22Rv1 (cell line): Measurements from ENCODE around the gene SYMPK.
"Not testable (repeated sequence)": the region's sequence is repeated elsewhere in the genome, so short reads cannot be mapped to it uniquely, and the experiment has no call there.

Source experiments
- H3K27ac ChIP-seq: fragments of 450-650 bp; 2 replicates; pipeline ENCODE4 v1.5.1; 2017
- ZFX ChIP-seq: fragments of 450-650 bp; IDR thresholded peaks from 2 replicates; pipeline ENCODE4 v1.6.1; 2017; ENCODE audit warnings: antibody characterized with exemption, borderline replicate concordance
- TF ChIP-seq, protein P1 (sequence below): fragments of 450-650 bp; IDR thresholded peaks from 2 replicates; pipeline ENCODE4 v1.5.1; 2017; ENCODE audit warnings: mild to moderate bottlenecking

Gene SYMPK

DNA sequence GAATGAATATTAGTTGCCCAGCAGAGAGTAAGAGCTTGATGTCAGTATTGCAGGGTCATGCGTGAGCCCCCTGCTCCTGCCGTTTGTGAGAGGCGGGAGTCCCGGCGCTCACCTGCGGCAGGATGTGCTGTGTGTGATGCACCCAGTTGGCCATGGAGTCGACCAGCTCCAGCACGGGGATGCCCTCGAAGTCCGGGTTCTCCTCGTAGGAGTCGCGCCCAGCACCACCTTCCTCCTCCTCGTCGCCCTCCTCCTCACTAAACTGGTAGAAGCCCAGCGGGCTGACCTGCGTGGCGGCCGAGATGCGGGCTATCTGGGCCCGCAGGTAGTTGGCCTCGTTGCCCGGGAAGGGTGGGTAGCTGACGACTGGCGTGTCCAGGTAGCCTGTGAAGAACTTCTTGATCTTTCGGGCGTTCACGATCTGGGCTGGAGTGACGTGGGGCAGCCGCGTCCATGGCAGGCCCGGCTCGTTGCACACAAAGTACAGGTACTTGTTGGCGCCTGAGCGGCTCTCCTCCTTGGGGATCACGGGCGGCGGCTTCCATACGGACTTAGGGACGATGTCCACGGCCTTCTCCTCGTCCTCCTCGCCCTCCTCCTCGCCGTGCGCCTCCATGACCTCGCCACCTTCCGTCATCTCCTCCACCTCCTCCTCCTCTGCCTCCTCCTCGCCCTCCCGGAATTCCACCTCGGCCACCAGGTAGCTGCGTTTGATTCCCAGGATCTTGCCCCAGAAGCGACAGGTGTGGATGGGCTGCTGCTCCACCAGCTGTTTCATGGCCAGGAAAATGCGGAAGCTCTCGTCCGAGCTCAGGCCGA lies 58.6 kb downstream of the SYMPK start:
- H3K27ac ChIP-seq, result no peak overlapping the region
- TF ChIP-seq, protein P1, sequence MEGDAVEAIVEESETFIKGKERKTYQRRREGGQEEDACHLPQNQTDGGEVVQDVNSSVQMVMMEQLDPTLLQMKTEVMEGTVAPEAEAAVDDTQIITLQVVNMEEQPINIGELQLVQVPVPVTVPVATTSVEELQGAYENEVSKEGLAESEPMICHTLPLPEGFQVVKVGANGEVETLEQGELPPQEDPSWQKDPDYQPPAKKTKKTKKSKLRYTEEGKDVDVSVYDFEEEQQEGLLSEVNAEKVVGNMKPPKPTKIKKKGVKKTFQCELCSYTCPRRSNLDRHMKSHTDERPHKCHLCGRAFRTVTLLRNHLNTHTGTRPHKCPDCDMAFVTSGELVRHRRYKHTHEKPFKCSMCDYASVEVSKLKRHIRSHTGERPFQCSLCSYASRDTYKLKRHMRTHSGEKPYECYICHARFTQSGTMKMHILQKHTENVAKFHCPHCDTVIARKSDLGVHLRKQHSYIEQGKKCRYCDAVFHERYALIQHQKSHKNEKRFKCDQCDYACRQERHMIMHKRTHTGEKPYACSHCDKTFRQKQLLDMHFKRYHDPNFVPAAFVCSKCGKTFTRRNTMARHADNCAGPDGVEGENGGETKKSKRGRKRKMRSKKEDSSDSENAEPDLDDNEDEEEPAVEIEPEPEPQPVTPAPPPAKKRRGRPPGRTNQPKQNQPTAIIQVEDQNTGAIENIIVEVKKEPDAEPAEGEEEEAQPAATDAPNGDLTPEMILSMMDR, result no peak
- no peak for TF ChIP-seq ZFX

DNA sequence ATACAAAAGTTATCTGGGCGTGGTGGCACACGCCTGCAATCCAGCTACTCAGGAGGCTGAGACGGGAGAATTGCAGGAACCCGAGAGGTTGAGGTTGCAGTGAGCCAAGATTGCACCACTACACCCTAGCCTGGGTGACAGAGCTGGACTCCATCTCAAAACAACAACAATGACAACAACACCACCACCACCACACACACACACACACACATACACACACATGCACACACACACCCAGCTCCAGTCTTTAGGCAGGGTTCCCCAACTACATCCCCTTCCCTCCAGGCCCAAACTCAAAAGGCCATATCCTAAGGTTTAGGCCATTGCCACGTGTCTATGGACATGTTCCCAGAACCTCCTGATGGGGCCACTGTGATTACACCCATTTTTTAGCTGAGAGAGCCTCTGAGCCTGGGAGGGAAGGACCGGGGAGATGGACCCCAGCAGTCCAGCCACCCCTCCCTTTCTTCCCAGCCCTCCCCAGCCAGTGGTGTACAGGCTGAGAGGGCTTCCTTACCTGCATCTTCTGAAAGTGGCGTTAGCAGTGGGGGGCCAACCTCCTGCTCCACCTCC lies 61.3 kb downstream of the SYMPK start:
- no peak for TF ChIP-seq ZFX
- TF ChIP-seq, protein P1, result no peak
- no peak overlapping the region for H3K27ac ChIP-seq

DNA sequence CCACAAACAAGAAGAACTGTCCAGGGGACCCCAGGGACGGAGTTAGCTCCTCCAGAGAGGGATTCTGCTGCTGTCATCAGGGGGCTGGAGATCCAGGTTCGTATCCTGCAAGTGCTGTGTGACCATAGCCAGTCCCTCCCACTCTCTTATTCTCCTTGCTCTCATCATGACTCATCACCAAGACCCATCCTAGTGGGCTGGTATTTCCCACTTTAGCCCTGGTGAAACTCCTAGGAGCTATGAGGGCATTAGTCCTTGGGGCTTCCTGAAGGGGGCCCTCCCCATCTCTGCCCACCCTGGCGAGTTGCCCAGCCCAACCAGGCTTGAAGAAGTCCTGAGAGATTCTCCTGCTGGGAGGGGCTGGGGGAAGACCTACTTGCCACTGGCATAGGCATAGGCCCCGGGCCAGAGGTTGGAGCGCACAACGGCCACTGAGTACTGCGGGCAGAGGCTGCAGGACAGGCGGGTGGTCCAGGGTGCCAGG lies 62.8 kb downstream of the SYMPK start:
- TF ChIP-seq, protein P1, result no peak
- TF ChIP-seq ZFX, result no peak
- H3K27ac ChIP-seq, result no peak overlapping the region

DNA sequence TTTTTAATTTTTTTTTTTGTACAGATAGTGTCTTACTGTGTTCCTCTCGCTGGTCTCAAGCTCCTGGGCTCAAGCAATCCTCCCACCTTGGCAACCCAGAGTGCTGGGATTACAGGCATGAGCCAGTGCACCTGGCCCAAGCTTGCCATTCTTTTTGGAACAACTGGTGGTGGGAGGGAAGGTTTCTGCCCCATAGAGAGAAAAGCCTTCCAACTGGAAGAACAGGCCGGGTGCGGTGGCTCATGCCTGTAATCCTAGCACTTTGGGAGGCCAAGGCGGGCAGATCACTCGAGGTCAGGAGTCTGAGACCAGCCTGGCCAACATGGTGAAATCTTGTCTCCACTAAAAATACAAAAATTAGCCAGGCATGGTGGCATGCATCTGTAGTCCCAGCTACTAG lies 63.4 kb downstream of the SYMPK start:
- H3K27ac ChIP-seq, result not testable (repeated sequence)

DNA sequence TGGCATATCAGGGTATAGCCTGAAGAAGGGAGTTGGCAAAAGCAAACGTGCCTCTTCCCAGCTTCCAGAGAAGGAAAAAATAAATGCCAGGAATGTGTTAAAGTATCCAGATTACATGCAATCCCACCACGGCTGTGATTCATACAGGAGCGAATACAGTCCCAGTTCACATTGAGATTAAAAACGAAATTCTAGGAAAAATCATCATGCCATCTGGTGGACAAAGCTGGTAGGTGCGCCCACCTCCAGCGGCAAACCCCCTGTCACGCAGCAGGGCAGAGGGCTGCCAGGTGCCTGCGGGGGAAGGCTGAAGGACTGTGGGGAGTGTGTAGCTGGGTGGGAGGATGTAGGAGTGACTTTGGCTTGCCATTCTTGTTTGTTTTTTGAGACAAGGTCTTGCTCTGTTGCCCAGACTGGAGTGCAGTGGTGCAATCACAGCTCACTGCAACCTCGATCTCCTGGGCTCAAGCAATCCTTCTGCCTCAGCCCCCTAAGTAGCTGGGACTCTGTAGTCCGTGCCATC lies 63.9 kb downstream of the SYMPK start:
- TF ChIP-seq, protein P1, result peak; percentile 83
- no peak for TF ChIP-seq ZFX
- H3K27ac ChIP-seq, result no peak overlapping the region

DNA sequence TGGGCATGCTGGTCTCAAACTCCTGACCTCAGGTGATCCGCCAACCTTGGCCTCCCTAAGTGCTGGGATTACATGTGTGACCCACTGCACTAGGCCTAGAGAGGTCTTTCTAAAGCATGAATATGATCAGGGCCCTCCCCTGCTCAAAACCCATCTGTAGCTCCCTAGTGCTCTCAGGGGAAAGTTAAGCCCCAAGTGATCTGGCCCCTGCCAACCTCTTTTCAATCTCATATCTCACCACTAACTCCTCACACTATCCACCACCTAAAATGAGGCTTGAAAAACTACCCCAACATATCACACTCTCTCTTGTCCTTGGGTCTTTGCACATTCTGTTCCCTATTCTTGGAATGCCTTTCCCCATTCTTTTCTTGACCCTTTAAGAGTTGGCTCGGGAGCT lies 68.3 kb downstream of the SYMPK start:
- TF ChIP-seq, protein P1, result no peak
- TF ChIP-seq ZFX, result no peak
- no peak overlapping the region for H3K27ac ChIP-seq

DNA sequence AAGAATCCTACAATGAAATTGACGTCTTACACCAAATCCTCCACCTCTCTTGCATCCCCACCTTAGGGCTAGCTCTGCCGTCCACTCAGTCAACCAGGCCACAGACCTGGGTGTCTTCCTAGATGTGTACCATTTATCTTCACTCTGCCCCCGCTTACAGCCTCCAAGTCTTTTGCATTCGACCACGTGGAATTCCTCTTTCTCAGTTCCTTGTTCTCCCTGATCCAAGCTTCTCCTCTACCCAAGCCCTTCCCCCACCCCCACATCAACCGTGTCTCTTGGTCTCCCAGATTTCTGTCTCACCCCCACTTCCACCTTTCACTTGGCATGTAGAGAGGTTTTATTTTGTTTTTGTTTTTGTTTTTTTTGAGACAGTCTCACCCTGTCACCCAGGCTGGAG lies 69.1 kb downstream of the SYMPK start:
- no peak overlapping the region for H3K27ac ChIP-seq

More for the DNA sequence above, 69.1 kb downstream of the SYMPK start:
- TF ChIP-seq ZFX, result no peak
- TF ChIP-seq, protein P1, result no peak
